Stomach (tissue), 4 donors: ENCODE measurements around the gene SLC38A1.
"Not testable (repeated sequence)": the region's sequence is repeated elsewhere in the genome, so short reads cannot be mapped to it uniquely, and the experiment has no call there.

Experiments used
- CTCF ChIP-seq, 7 experiments: fragments of 450-650 bp in 4 of 7; fragments of 200-600 bp in 3 of 7; sonication (generic) in 3 of 7; IDR thresholded peaks; one replicate each; pipeline ENCODE4 v1.5.1; 2016 to 2019; ENCODE audit warnings: antibody characterized with exemption in 7 of 7, control low read depth in 2 of 7, mild to moderate bottlenecking in 1 of 7
- EP300 ChIP-seq: sonication (generic); formaldehyde crosslinking; IDR thresholded peaks from one replicate; pipeline ENCODE4 v1.6.1; 2017; ENCODE audit warnings: antibody characterized with exemption
- POLR2AphosphoS5 ChIP-seq, 3 donors: sonication (generic); formaldehyde crosslinking; IDR thresholded peaks; one replicate each; pipeline ENCODE4 v1.6.1; 2016; ENCODE audit warnings: antibody characterized with exemption in 3 of 3

- not testable (repeated sequence) for TF ChIP-seq CTCF (IDR thresholded peaks at IDR 0.05); EP300; POLR2AphosphoS5 (IDR thresholded peaks at IDR 0.05)
Measured at GRCh38 chr12:46251994-46252393, 16.8 kb downstream of the SLC38A1 start.
